Lower leg skin (tissue), 4 donors: Measurements from ENCODE around the gene IL6. TPM values are rescaled to one million over a fixed set of nuclear protein-coding genes. Genes with fewer than 3 reads are reported as not detected.

Experiments used
- DNase-seq, 2 donors: peaks; one replicate each; pipeline ENCODE4 v3.0.0-alpha.2; 2019; ENCODE audit warnings: low spot score in 2 of 2
- H3K4me3 ChIP-seq: fragments of 200-600 bp; sonication (generic); 2 replicates; pipeline ENCODE4 v1.5.1; 2017; ENCODE audit warnings: mild to moderate bottlenecking, low read depth; ENCODE audit not compliant: poor library complexity, severe bottlenecking
- POLR2A ChIP-seq, 2 donors: fragments of 450-650 bp; IDR thresholded peaks; one replicate each; pipeline ENCODE4 v1.6.1; 2016 to 2017; ENCODE audit warnings: antibody characterized with exemption in 2 of 2, mild to moderate bottlenecking in 1 of 2, moderate library complexity in 1 of 2
- WGBS, 2 donors: methylation state at CpG; one replicate each; pipeline ENCODE4 v1.1.5; 2018; 5-methylcytosine and 5-hydroxymethylcytosine counted together
- intact Hi-C: fragments of 100-400 bp; cut with DNase I; formaldehyde crosslinking; loops from one replicate; pipeline ENCODE4 v1.15.0; 2023; ENCODE audit warnings: low total_unique reads
- total RNA-seq, 4 donors: library from RNA; depleted of rRNA; stranded (reverse); fragments of >200 nt; gene quantifications; one replicate each; pipeline ENCODE4 v1.1.0, GENCODE V29; 2016
- TF ChIP-seq, protein P1 (sequence below), 3 donors: fragments of 450-650 bp; IDR thresholded peaks; one replicate each; pipeline ENCODE4 v1.5.1; 2016; ENCODE audit warnings: antibody characterized with exemption in 3 of 3, mild to moderate bottlenecking in 3 of 3, moderate library complexity in 2 of 3

IL6 gene
- total RNA-seq, 4 donors from 2014 or later, result 1.7 to 9.1 TPM; not detected in 2

DNA sequence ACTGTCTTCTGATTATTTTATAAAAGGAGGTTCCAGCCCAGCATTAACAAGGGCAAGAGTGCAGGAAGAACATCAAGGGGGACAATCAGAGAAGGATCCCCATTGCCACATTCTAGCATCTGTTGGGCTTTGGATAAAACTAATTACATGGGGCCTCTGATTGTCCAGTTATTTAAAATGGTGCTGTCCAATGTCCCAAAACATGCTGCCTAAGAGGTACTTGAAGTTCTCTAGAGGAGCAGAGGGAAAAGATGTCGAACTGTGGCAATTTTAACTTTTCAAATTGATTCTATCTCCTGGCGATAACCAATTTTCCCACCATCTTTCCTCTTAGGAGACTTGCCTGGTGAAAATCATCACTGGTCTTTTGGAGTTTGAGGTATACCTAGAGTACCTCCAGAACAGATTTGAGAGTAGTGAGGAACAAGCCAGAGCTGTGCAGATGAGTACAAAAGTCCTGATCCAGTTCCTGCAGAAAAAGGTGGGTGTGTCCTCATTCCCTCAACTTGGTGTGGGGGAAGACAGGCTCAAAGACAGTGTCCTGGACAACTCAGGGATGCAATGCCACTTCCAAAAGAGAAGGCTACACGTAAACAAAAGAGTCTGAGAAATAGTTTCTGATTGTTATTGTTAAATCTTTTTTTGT is 2.3 kb downstream of the IL6 start:
- TF ChIP-seq POLR2A (IDR thresholded peaks at IDR 0.05), result no peak
- TF ChIP-seq, protein P1, sequence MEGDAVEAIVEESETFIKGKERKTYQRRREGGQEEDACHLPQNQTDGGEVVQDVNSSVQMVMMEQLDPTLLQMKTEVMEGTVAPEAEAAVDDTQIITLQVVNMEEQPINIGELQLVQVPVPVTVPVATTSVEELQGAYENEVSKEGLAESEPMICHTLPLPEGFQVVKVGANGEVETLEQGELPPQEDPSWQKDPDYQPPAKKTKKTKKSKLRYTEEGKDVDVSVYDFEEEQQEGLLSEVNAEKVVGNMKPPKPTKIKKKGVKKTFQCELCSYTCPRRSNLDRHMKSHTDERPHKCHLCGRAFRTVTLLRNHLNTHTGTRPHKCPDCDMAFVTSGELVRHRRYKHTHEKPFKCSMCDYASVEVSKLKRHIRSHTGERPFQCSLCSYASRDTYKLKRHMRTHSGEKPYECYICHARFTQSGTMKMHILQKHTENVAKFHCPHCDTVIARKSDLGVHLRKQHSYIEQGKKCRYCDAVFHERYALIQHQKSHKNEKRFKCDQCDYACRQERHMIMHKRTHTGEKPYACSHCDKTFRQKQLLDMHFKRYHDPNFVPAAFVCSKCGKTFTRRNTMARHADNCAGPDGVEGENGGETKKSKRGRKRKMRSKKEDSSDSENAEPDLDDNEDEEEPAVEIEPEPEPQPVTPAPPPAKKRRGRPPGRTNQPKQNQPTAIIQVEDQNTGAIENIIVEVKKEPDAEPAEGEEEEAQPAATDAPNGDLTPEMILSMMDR (IDR thresholded peaks at IDR 0.05), result no peak
- WGBS, 2 donors, result 94 to 97% methylated on average over 3 of the region's 3 CpGs
- no peak overlapping the region for H3K4me3 ChIP-seq
- DNase-seq, result no peak
- intact Hi-C loops, result loop anchor here (10.0 kb wide), 1 partner anchor 165 kb away; no protein-coding TSS in a partner anchor

DNA sequence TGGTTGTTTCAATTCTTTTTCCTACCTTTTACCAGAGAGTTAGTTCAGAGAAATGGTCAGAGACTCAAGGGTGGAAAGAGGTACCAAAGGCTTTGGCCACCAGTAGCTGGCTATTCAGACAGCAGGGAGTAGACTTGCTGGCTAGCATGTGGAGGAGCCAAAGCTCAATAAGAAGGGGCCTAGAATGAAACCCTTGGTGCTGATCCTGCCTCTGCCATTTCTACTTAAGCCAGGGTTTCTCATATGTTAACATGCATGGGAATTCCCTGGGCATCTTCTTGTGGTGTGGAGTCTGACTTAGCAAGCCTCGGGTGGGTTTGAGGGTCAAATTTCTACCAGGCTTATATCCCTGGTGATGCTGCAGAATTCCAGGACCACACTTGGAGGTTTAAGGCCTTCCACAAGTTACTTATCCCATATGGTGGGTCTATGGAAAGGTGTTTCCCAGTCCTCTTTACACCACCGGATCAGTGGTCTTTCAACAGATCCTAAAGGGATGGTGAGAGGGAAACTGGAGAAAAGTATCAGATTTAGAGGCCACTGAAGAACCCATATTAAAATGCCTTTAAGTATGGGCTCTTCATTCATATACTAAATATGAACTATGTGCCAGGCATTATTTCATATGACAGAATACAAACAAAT is 3.2 kb downstream of the IL6 start:
- H3K4me3 ChIP-seq, result no peak overlapping the region
- no peak for DNase-seq
- intact Hi-C loops, result no loop called here
- TF ChIP-seq POLR2A (IDR thresholded peaks at IDR 0.05), result no peak
- TF ChIP-seq, protein P1 (IDR thresholded peaks at IDR 0.05), result no peak
- 40 to 70% methylated on average over 2 of the region's 2 CpGs for whole genome bisulfite sequencing, 2 donors

DNA sequence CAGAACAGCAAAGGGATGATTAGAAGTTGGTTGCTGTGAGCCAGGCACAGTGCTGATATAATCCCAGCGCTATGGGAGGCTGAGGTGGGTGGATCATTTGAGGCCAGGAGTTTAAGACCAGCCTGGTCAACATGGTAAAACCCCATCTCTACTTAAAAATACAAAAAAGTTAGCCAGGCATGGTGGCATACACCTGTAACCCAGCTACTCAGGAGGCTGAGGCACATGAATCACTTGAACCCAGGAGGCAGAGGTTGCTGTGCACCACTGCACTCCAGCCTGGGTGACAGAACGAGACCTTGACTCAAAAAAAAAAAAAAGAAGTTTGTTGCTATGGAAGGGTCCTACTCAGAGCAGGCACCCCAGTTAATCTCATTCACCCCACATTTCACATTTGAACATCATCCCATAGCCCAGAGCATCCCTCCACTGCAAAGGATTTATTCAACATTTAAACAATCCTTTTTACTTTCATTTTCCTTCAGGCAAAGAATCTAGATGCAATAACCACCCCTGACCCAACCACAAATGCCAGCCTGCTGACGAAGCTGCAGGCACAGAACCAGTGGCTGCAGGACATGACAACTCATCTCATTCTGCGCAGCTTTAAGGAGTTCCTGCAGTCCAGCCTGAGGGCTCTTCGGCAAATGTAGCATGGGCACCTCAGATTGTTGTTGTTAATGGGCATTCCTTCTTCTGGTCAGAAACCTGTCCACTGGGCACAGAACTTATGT is 4.1 kb downstream of the IL6 start:
- intact Hi-C loops, result no loop called here
- DNase-seq, result no peak
- no peak for TF ChIP-seq POLR2A (IDR thresholded peaks at IDR 0.05)
- no peak overlapping the region for H3K4me3 ChIP-seq
- WGBS, 2 donors, result 55 to 64% methylated on average over 5 of the region's 5 CpGs

DNA sequence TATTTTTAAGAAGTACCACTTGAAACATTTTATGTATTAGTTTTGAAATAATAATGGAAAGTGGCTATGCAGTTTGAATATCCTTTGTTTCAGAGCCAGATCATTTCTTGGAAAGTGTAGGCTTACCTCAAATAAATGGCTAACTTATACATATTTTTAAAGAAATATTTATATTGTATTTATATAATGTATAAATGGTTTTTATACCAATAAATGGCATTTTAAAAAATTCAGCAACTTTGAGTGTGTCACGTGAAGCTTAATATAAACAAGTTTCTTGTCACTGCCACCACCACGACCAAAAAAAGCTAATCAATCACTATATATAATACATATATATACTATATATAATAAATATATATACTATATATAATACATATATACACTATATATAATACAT is 4.8 kb downstream of the IL6 start:
- TF ChIP-seq, protein P1 (IDR thresholded peaks at IDR 0.05), result no peak
- no peak for TF ChIP-seq POLR2A (IDR thresholded peaks at IDR 0.05)
- no peak for DNase-seq
- intact Hi-C loops, result no loop called here
- no peak overlapping the region for H3K4me3 ChIP-seq
- 86% methylated on average over 2 of the region's 2 CpGs for WGBS, 2 donors

DNA sequence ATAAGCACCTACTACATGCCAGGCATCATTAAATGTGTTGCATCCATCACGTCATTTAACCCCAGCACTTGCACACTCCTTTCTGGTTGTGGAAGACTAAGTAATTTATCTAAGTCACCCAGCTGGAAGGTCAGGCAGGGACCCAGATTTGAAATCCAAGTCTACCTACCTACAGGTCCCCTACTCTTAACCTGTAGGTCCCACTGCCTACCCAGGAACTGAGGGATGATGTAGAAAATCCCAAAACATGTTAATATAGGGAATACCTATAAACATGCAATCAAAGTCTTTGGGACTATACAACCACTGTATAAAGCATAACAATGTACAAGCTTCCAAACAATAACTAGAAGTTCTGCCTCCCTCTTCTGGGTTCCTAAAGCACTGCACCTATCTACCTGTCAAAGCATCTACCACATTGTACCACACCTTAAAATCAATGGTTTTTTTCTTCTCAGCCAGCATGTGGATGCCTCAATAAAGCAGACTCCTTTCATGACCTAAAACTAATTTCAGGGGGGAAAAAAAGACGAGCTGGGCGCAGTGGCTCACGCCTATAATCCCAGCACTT is 5.6 kb downstream of the IL6 start:
- 77 to 79% methylated on average over 4 of the region's 4 CpGs for WGBS, 2 donors
- DNase-seq, result no peak
- intact Hi-C loops, result no loop called here
- no peak for TF ChIP-seq POLR2A (IDR thresholded peaks at IDR 0.05)
- TF ChIP-seq, protein P1 (IDR thresholded peaks at IDR 0.05), result no peak
- H3K4me3 ChIP-seq, result no peak overlapping the region

DNA sequence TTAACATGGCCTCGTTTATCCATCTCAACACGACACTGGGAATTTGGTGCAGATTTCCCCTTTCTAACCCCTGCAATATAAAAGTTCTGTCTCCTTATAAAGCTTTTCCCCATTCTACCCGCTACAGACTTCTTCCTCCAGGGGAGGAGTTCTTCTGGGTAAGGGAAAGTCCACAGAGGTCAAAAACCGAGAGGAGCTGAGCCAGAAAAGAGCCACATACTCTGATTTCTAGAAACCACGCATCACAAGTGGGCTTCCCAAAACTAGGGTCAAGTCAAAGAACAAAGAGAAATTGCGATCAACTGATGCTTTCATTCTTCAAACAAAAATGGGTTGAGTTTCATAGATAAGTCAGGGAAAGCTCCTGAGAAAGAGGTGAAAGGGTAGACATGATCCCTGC is 6.8 kb downstream of the IL6 start:
- TF ChIP-seq, protein P1 (IDR thresholded peaks at IDR 0.05), result no peak
- TF ChIP-seq POLR2A (IDR thresholded peaks at IDR 0.05), result no peak
- 89 to 90% methylated on average over 6 of the region's 6 CpGs for WGBS, 2 donors

More for the DNA sequence above, 6.8 kb downstream of the IL6 start:
- no peak for DNase-seq
- intact Hi-C loops, result no loop called here
- no peak overlapping the region for H3K4me3 ChIP-seq
